Activated naive CD8-positive, alpha-beta T cell (primary cell): Measurements from ENCODE around the gene CLIC4.
A peak's percentile ranks its signal among the peaks of the same experiment; 100 is the strongest.
"Not testable (repeated sequence)": the region's sequence is repeated elsewhere in the genome, so short reads cannot be mapped to it uniquely, and the experiment has no call there.

ENCODE experiments used
- H3K27ac Mint-ChIP-seq: one replicate; pipeline ENCODE4 v1.8.0; 2021; ENCODE audit warnings: mixed read lengths
- H3K27me3 Mint-ChIP-seq: one replicate; pipeline ENCODE4 v1.8.0; 2021; ENCODE audit warnings: mixed read lengths
- H3K36me3 Mint-ChIP-seq: one replicate; pipeline ENCODE4 v1.8.0; 2021; ENCODE audit warnings: mixed read lengths
- H3K4me1 Mint-ChIP-seq: one replicate; pipeline ENCODE4 v1.8.0; 2021; ENCODE audit warnings: low read depth, mixed read lengths
- H3K4me3 Mint-ChIP-seq: one replicate; pipeline ENCODE4 v1.8.0; 2021; ENCODE audit warnings: mild to moderate bottlenecking, mixed read lengths
- H3K9me3 Mint-ChIP-seq: one replicate; pipeline ENCODE4 v1.8.0; 2021; ENCODE audit warnings: low read depth, mixed read lengths

CLIC4 gene

GRCh38 chr1:24732186-24732885 lies 12.9 kb upstream of the CLIC4 start:
- Mint-ChIP-seq H3K4me1 (peaks cover 2% of the 10 kb centered on the region), H3K27me3 (no peaks in the 10 kb centered on the region), H3K27ac (no peak overlapping the region), H3K36me3 (no peaks in the 10 kb centered on the region), H3K9me3 (no peaks in the 10 kb centered on the region), H3K4me3 (no peak overlapping the region)

- not testable (repeated sequence) for H3K27me3 Mint-ChIP-seq, H3K9me3 Mint-ChIP-seq, H3K4me1 Mint-ChIP-seq, H3K36me3 Mint-ChIP-seq, H3K27ac Mint-ChIP-seq, H3K4me3 Mint-ChIP-seq
Observed at GRCh38 chr1:24733342-24733741, 11.9 kb upstream of the CLIC4 start.

GRCh38 chr1:24735156-24735508 lies 10.1 kb upstream of the CLIC4 start:
- Mint-ChIP-seq H3K4me1 (peaks cover 2% of the 10 kb centered on the region), H3K27me3 (no peaks in the 10 kb centered on the region), H3K36me3 (no peaks in the 10 kb centered on the region), H3K27ac (no peak overlapping the region), H3K9me3 (no peaks in the 10 kb centered on the region), H3K4me3 (no peak overlapping the region)

GRCh38 chr1:24735509-24736375 lies 9.5 kb upstream of the CLIC4 start:
- Mint-ChIP-seq H3K36me3 (no peaks in the 10 kb centered on the region), H3K4me3 (no peak overlapping the region), H3K9me3 (no peaks in the 10 kb centered on the region), H3K27ac (no peak overlapping the region), H3K4me1 (peaks cover 2% of the 10 kb centered on the region), H3K27me3 (no peaks in the 10 kb centered on the region)

- Mint-ChIP-seq H3K9me3 (no peaks in the 10 kb centered on the region), H3K4me3 (no peak overlapping the region), H3K27me3 (peaks cover 4% of the 10 kb centered on the region), H3K27ac (no peak overlapping the region), H3K36me3 (no peaks in the 10 kb centered on the region), H3K4me1 (peaks cover 8% of the 10 kb centered on the region)
Observed at GRCh38 chr1:24737368-24738117, 7.7 kb upstream of the CLIC4 start.

- H3K4me1 Mint-ChIP-seq, result peaks cover 16% of the 10 kb centered on the region
Observed at GRCh38 chr1:24739241-24739640, 6.0 kb upstream of the CLIC4 start.

GRCh38 chr1:24742090-24742938 lies 2.9 kb upstream of the CLIC4 start:
- Mint-ChIP-seq H3K4me1 (peaks cover 23% of the 10 kb centered on the region), H3K36me3 (no peaks in the 10 kb centered on the region), H3K9me3 (no peaks in the 10 kb centered on the region), H3K4me3 (no peak overlapping the region), H3K27me3 (peaks cover 4% of the 10 kb centered on the region), H3K27ac (no peak overlapping the region)

More at GRCh38 chr1:24739241-24739640, 6.0 kb upstream of the CLIC4 start:
- Mint-ChIP-seq H3K27me3 (peaks cover 4% of the 10 kb centered on the region), H3K9me3 (no peaks in the 10 kb centered on the region), H3K36me3 (no peaks in the 10 kb centered on the region), H3K27ac (no peak overlapping the region), H3K4me3 (no peak overlapping the region)

GRCh38 chr1:24743404-24744211 lies 1.6 kb upstream of the CLIC4 start:
- H3K27ac Mint-ChIP-seq, result peak overlapping the region; percentile 54
- H3K9me3 Mint-ChIP-seq, result no peaks in the 10 kb centered on the region
- peaks cover 26% of the 10 kb centered on the region for H3K4me1 Mint-ChIP-seq
- H3K27me3 Mint-ChIP-seq, result peaks cover 4% of the 10 kb centered on the region
- H3K4me3 Mint-ChIP-seq, result peak overlapping the region; percentile 69
- no peaks in the 10 kb centered on the region for H3K36me3 Mint-ChIP-seq

- H3K4me3 Mint-ChIP-seq, result peak overlapping the region; percentile 91
- H3K36me3 Mint-ChIP-seq, result no peaks in the 10 kb centered on the region
- H3K9me3 Mint-ChIP-seq, result no peaks in the 10 kb centered on the region
- H3K27me3 Mint-ChIP-seq, result peaks cover 4% of the 10 kb centered on the region
- H3K4me1 Mint-ChIP-seq, result peaks cover 26% of the 10 kb centered on the region
- H3K27ac Mint-ChIP-seq, result peak overlapping the region; percentile 81
Observed at GRCh38 chr1:24745711-24746413, 615 bp downstream of the CLIC4 start.

- Mint-ChIP-seq H3K4me3 (no peak overlapping the region), H3K27me3 (no peaks in the 10 kb centered on the region), H3K9me3 (no peaks in the 10 kb centered on the region), H3K36me3 (no peaks in the 10 kb centered on the region), H3K4me1 (peaks cover 19% of the 10 kb centered on the region), H3K27ac (no peak overlapping the region)
Observed at GRCh38 chr1:24748191-24749121, 3.2 kb downstream of the CLIC4 start.

- Mint-ChIP-seq H3K27me3 (no peaks in the 10 kb centered on the region), H3K36me3 (no peaks in the 10 kb centered on the region), H3K27ac (no peak overlapping the region), H3K4me1 (peaks cover 12% of the 10 kb centered on the region), H3K4me3 (no peak overlapping the region), H3K9me3 (no peaks in the 10 kb centered on the region)
Observed at GRCh38 chr1:24749252-24749651, 4.0 kb downstream of the CLIC4 start.

GRCh38 chr1:24749886-24750285 lies 4.6 kb downstream of the CLIC4 start:
- Mint-ChIP-seq H3K36me3 (no peaks in the 10 kb centered on the region), H3K27ac (no peak overlapping the region), H3K9me3 (no peaks in the 10 kb centered on the region), H3K4me1 (peaks cover 10% of the 10 kb centered on the region), H3K4me3 (no peak overlapping the region), H3K27me3 (no peaks in the 10 kb centered on the region)
